ENCODE data around the gene VPS54. TPM values are rescaled to one million over a fixed set of nuclear protein-coding genes. Genes with fewer than 3 reads are reported as not detected.
A peak's percentile ranks its signal among the peaks of the same experiment; 100 is the strongest.

VPS54 gene
- total RNA-seq, 1 donor from 2014 or later, result 15.0 TPM

GRCh38 chr2:63863707-63864106 lies 155.5 kb downstream of the VPS54 start:
- Mint-ChIP-seq H3K36me3 (ENCODE audit: low read depth) (peaks cover 10% of the 10 kb centered on the region), H3K27ac (ENCODE audit: unreplicated experiment) (no peak overlapping the region), H3K27me3 (ENCODE audit: low read depth) (no peaks in the 10 kb centered on the region), H3K9me3 (ENCODE audit: low read depth) (no peaks in the 10 kb centered on the region), H3K4me1 (ENCODE audit: low read depth) (peaks cover 19% of the 10 kb centered on the region), H3K4me3 (ENCODE audit: unreplicated experiment) (no peak overlapping the region)
- TF ChIP-seq, protein P1, sequence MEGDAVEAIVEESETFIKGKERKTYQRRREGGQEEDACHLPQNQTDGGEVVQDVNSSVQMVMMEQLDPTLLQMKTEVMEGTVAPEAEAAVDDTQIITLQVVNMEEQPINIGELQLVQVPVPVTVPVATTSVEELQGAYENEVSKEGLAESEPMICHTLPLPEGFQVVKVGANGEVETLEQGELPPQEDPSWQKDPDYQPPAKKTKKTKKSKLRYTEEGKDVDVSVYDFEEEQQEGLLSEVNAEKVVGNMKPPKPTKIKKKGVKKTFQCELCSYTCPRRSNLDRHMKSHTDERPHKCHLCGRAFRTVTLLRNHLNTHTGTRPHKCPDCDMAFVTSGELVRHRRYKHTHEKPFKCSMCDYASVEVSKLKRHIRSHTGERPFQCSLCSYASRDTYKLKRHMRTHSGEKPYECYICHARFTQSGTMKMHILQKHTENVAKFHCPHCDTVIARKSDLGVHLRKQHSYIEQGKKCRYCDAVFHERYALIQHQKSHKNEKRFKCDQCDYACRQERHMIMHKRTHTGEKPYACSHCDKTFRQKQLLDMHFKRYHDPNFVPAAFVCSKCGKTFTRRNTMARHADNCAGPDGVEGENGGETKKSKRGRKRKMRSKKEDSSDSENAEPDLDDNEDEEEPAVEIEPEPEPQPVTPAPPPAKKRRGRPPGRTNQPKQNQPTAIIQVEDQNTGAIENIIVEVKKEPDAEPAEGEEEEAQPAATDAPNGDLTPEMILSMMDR (IDR thresholded peaks at IDR 0.05), result no peak
- DNase-seq (ENCODE audit: low spot score), result no peak

DNA sequence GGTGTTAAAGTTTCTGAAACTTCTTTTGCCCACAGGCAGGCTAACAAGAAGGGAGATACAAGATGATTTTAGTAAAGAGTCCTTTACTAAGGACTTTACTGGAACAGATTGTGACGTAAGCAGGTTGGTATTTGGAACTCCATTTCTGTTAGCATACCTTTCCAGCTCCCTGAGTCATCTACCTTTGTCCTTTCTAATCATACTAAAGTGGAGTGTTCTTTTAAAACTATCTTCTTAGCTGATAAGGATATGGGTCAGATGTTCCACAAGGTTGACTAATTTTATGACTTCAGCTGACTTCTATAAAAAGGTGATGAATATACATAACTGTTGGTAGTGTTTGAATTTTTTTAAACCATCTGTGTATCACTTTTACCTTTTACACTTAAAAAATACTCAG lies 156.4 kb downstream of the VPS54 start:
- no peak overlapping the region for H3K4me3 Mint-ChIP-seq (ENCODE audit: unreplicated experiment)
- H3K36me3 Mint-ChIP-seq (ENCODE audit: low read depth), result peaks cover 11% of the 10 kb centered on the region
- H3K27me3 Mint-ChIP-seq (ENCODE audit: low read depth), result no peaks in the 10 kb centered on the region
- peaks cover 19% of the 10 kb centered on the region for H3K4me1 Mint-ChIP-seq (ENCODE audit: low read depth)
- DNase-seq (ENCODE audit: low spot score), result no peak
- no peaks in the 10 kb centered on the region for H3K9me3 Mint-ChIP-seq (ENCODE audit: low read depth)
- no peak overlapping the region for H3K27ac Mint-ChIP-seq (ENCODE audit: unreplicated experiment)
- TF ChIP-seq, protein P1 (IDR thresholded peaks at IDR 0.05), result no peak

DNA sequence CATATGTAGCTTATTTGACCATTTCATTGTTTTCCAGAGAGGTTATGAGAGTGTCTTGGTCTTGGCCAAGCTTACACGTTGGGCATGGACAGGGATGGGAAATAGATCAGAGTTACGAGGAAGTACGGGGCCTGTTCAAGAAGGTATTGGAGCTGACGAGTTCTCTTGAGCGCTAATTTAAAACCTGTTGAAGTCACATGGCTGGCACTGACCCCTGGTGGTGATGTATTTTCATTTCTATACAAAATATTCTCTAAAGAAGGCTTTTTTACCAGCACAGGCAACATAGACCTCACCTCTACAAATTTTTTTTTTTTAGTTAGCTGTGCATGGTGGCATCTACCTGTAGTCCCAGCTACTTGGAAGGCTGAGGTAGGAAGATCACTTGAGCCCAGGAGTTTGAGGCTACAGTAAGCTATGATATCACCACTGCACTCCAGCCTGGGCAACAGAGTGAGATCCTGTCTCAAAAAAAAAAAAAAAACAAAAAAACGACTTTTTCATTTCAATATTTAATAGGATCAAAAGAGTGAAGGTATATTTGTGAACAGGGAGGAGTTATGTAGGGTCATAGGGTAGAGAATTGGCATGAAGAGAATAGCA lies 157.9 kb downstream of the VPS54 start:
- TF ChIP-seq, protein P1 (IDR thresholded peaks at IDR 0.05), result peak; percentile 87
- H3K36me3 Mint-ChIP-seq (ENCODE audit: low read depth), result peaks cover 14% of the 10 kb centered on the region
- H3K4me1 Mint-ChIP-seq (ENCODE audit: low read depth), result peaks cover 14% of the 10 kb centered on the region
- no peaks in the 10 kb centered on the region for H3K9me3 Mint-ChIP-seq (ENCODE audit: low read depth)
- no peak overlapping the region for H3K27ac Mint-ChIP-seq (ENCODE audit: unreplicated experiment)
- no peak overlapping the region for H3K4me3 Mint-ChIP-seq (ENCODE audit: unreplicated experiment)
- H3K27me3 Mint-ChIP-seq (ENCODE audit: low read depth), result no peaks in the 10 kb centered on the region
- DNase-seq (ENCODE audit: low spot score), result no peak

DNA sequence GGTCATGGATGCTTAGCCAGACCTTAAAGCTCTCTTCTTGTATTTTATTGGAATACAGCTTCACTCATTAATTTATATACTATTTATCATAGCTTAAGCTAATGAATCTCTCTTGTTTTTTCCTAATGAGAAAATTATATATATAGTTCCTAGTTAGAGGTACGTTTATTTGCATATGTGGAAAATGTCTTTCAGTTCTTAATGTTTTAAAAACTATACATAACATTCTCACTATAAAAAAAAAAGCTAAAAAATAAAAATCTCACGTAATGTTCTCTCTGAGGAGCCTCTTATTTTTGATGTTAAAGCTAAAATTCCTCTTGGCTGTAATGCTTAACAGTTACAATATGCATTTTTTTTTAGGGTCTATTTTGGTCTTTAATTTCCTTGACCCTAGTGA lies 160.9 kb downstream of the VPS54 start:
- H3K4me3 Mint-ChIP-seq (ENCODE audit: unreplicated experiment), result no peak overlapping the region
- peaks cover 14% of the 10 kb centered on the region for H3K36me3 Mint-ChIP-seq (ENCODE audit: low read depth)
- no peak for DNase-seq (ENCODE audit: low spot score)
- no peak overlapping the region for H3K27ac Mint-ChIP-seq (ENCODE audit: unreplicated experiment)
- H3K9me3 Mint-ChIP-seq (ENCODE audit: low read depth), result no peaks in the 10 kb centered on the region
- H3K27me3 Mint-ChIP-seq (ENCODE audit: low read depth), result no peaks in the 10 kb centered on the region
- TF ChIP-seq, protein P1 (IDR thresholded peaks at IDR 0.05), result no peak
- H3K4me1 Mint-ChIP-seq (ENCODE audit: low read depth), result peaks cover 19% of the 10 kb centered on the region

DNA sequence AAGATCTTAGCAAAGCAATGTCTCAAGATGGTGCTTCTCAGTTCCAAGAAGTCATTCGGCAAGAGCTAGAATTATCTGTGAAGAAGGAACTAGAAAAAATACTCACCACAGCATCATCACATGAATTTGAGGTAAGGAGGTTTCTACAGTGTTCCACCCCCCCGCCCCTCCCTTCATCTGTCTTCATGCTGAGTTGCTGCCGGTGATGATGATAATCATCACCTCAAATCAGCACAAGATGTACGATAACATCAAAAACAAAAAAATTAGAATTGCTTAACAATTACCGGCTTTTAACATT lies 163.0 kb downstream of the VPS54 start:
- no peak for DNase-seq (ENCODE audit: low spot score)
- Mint-ChIP-seq H3K9me3 (ENCODE audit: low read depth) (no peaks in the 10 kb centered on the region), H3K4me1 (ENCODE audit: low read depth) (peaks cover 36% of the 10 kb centered on the region), H3K27ac (ENCODE audit: unreplicated experiment) (no peak overlapping the region), H3K36me3 (ENCODE audit: low read depth) (peaks cover 14% of the 10 kb centered on the region), H3K27me3 (ENCODE audit: low read depth) (no peaks in the 10 kb centered on the region), H3K4me3 (ENCODE audit: unreplicated experiment) (no peak overlapping the region)
- TF ChIP-seq, protein P1 (IDR thresholded peaks at IDR 0.05), result no peak
